NCI-H446 (cell line): Measurements from ENCODE around the gene GRIA3.

ENCODE experiments used
- DNase-seq, 2 experiments: peaks; one replicate each; lab custom pipeline; 2025; lab: John Stamatoyannopoulos, UW

The GRIA3 gene

GRCh38 chrX:123193101-123193500 is 9.0 kb downstream of the GRIA3 start:
- no peak for DNase-seq

DNA sequence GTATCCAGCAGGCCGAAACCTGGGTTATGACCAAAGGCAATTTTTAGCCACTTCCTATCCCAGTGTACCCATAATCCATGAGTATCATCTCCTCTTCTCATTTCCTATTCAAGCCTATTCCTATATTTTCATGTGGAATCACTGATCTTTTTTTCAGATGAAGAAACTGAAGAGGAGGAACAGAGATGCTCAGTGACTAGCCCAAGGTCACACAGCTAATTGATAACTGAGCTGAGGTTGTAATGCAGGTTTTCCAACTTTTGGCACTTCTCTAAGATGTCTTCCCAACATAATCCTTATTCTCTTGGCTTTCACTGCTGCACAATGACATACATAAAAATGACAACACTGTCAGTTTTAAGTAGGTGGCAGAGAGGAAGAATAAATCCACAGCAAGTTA is 15.3 kb downstream of the GRIA3 start:
- DNase-seq = no peak

DNA sequence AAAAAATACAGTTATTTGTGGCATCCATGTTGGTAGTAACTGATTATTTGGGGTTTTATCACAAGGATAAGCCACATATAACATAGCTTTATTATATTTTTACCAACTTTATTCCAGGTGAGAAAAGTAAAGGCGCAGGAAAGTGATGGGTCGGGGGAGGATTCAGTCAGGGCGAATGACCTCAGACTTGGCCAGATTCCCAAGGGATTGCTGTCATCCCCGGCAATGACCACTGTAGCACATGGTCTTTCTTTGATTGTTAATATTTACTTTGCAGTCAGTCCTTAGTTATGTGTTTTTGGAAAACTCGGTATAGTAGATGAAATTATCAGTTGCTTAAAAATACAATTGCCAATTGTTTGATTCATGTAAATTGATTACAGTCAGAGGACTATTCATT is 17.6 kb downstream of the GRIA3 start:
- DNase-seq = no peak

DNA sequence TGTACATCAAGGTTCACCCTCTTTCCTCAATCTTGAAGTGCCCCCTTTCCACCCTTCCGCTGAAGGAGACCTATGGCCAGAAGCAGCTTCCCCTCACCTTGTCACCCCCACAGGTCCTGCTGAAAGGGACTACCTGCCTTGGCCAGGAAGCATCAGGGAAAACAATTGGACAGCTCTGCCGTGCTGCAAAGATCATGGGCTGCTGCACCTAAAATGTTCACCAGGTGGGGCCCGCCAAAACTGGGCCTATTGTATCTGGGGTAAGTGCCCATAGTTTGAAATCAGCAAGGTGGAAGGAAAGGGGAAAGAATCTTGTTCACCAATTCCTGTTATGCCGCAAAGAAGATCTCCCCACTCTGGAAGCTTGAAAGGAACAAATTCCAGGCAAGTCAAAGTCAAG is 18.4 kb downstream of the GRIA3 start:
- no peak for DNase-seq

DNA sequence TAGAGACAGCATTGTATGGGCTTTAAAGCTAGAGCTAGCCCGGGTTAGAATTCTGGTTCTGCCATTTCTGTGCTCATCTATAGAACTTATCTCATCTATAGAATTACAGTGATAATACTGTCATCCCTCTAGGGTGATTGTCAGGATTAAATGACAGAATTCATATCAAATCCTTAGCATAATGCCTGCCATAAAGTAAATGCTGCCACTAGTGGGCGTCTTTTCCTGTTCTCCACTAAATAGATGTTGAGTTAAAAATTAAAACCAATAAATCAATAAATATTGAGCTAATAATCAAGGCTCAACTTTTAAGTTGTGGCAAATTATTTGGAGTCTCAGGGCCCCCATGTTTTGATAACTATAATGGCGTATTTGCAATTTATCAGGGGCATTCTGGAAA is 19.7 kb downstream of the GRIA3 start:
- no peak for DNase-seq

DNA sequence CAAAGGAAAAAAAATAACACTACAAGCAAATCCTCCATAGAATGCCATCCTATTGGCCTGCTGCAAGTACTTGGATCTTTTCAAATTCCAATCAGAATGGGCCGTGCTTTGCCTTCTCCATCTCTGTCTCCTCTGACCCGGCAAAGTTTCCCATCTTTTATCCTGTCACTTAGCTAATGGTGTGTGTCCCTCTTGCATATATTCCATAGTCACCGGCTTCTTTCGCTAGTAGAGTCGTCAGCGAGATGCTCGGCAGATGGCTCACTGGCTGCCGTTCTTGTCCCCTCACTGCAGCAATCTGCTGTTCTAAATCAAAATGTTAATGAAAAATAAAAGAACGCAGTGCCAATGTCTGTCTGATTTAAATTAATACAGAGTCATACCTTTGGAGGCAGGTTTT is 22.1 kb downstream of the GRIA3 start:
- DNase-seq = no peak

DNA sequence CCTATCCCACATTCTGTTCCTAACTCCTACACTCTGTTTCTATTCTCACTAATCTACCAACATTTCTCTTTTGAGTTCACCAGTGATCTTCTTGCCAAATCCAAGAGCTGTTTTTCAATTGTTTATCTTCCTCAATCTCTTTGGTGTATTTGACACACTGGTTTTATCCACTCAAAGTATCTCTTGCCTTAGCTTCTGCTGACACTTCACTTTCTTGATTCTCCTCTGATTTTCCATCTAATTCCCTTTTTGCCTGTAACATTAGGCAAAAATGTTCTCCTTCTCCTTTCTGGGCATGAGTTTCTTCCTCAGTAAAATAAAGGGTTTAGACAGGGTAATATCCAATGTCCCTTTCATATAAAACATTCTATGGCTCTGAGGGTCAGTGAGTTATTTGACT is 26.2 kb downstream of the GRIA3 start:
- no peak for DNase-seq

DNA sequence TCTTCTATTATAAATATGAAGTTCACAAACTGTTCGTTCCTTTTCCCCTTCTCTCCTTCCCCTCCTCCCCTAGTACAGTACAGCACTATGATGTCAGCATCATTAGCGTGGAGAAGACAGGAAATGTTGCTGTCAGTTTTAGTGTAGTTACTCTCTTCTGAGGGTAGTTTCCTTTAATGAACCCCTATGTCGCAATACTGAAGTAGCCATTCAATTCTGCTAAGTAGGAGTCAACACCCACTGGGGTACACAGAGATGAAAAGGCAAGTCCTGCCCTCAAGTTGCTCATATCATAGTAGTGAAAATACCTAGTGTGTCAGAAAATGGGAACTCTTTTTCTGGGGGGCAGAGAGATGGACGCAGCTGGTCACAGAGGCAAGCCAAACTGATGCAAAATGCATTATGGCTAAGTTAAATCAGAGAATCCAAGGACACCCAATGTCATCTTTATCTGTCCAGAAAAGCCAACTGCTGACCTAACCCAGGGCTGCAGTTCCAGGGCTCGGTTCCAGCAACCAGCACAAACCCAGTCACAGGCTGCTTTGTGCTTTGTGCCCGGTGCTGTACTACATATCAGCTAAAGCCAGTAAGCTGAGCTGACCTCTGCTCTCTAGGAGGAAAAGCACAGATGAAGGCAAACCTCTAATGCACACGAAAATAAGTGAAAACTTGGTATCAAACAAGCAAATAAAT is 31.5 kb downstream of the GRIA3 start:
- no peak for DNase-seq

GRCh38 chrX:123217077-123217476 is 33.0 kb downstream of the GRIA3 start:
- no peak for DNase-seq

DNA sequence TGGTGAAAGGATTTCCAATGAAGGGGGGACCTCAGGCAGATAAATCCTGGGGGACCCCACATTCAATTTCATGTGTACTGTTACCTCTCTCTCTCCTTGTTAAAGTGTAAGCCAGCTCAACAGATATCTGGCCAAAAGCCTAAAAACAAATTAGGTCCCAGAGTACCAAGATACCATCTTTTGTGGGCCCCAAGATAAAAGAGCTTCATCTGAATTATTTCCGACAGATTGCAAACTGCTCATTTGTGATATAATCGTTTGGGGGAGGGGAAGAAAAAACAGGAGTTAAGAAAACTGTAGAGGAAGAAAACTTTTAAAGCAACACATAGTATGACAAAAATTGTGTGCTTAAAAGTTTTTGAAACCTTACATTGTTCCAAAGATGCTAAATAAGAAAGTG is 33.6 kb downstream of the GRIA3 start:
- DNase-seq = no peak

DNA sequence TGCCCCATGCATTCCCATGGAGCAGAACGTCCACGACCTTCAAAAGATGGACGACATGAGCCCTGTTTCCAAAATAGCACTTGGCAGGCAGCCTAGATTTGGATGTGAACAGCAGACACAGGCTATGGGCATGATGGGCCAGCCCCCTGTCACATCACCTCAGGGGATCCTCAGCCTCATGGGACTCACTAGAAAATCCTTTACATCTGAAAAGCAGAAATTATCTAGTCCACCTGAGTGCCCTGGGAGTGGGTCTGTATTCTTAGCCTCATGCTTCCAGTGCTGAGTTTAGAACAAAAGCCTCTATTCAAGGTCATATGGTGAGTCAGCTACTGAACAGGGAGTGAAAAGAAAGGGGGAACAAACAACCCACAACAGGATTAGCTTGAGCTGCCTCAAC is 35.8 kb downstream of the GRIA3 start:
- DNase-seq = no peak

- DNase-seq = no peak
These were observed 38.8 kb downstream of the GRIA3 start for GRCh38 chrX:123222920-123223319.

DNA sequence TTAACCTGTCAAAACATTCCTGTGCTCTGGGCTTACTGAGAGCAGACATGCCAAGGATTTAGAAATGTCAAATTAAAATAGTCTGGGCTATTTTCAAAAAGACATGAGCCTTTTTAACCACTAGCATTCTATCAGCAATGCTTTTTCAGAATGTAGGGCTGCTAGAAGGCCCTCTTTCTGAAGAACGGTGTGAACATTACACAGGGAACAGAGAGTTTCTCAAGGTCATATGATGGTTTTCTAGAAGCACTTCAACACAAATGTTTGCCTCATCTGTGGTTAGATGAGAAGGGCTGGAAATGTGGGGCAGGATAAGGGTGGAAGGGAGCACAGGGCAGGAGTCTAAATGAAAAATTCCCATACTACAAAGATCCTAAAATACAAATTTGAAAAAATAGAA is 39.3 kb downstream of the GRIA3 start:
- DNase-seq = no peak

DNA sequence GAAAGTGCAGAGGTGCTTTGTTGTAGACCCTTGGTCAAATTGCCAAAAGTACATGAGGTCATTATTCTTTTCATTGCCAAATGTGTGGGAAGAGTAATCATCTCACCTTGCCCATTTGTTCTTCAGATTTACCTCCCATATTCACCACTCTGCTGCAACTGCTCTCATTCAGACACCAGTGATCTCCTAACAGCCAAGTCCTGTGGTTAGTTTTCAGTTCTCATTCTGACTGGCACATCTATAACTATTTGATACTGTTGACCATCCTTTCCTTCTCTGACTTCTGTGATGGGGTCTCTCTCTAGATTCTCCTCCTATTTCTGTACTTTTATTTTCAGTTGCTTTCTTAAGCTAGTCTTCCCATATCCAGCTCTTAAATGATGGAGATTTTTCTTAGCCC is 39.8 kb downstream of the GRIA3 start:
- DNase-seq = no peak

GRCh38 chrX:123230798-123231197 is 46.7 kb downstream of the GRIA3 start:
- DNase-seq = no peak

- DNase-seq = no peak
These were observed 52.8 kb downstream of the GRIA3 start for GRCh38 chrX:123236859-123237258.

- no peak for DNase-seq
These were observed 53.2 kb downstream of the GRIA3 start for GRCh38 chrX:123237271-123237670.

GRCh38 chrX:123254457-123254856 is 70.4 kb downstream of the GRIA3 start:
- no peak for DNase-seq

- DNase-seq = no peak
These were observed 72.3 kb downstream of the GRIA3 start for GRCh38 chrX:123256378-123256777.

DNA sequence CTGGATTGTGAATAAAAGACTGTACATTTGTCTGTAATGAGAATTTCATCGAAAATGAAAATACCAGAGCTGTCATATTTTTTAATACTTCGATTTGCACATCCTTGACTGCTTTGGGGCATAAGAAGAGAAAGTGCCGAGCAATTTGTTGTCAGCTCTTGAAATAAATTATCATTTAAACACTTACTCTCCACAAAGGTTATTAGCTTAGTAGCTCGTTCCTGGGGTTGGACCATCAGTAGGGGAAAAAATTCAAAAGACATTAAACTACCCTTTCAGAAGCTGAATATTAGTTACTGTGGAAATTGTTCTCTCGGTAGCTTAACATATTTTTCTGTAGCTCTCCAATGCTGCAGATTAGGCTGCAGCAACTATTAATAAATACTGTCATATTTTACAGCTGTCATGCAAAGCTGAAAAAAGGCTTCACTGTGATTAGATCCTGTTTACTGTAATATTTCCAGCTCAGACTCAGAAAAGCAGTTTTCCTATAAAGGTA is 76.9 kb downstream of the GRIA3 start:
- no peak for DNase-seq

DNA sequence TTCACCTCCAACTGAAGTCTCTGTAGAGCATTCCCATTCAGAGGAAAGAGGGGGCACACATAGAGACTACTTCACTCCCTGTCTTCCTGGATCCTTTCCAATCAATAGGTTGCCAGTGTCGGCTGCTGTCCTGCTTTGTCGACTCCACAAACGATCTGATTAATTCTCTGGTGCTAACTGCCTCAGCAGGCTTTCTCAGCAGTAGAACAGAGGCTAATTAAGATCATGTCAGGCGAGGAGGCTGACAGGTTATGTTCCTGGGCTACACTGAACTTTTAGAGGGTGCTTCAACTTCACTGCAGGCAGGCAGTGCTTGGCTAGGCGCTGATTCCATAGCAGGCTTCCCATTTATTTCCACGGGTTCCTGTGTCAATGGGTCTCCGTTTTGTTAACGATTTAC is 79.2 kb downstream of the GRIA3 start:
- no peak for DNase-seq

DNA sequence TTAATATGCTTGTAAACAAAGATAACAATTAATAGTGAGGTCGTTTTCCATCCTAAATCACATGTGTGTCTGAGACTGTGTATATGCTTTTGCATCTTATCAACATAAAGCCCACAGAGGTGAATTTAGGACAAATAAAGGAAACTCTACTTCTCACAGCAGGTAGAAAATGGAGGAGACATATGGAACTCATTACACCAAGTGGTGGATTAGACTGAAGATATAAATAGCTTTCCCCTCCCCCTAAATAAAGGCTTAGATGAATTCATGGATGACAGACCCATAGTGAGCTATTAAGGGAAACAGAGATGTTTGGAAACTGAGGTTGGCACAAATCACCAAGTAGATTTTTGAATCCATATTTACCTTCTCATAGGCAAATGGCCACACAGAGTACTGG is 79.7 kb downstream of the GRIA3 start:
- DNase-seq = no peak

- no peak for DNase-seq
These were observed 83.1 kb downstream of the GRIA3 start for GRCh38 chrX:123267220-123267619.

DNA sequence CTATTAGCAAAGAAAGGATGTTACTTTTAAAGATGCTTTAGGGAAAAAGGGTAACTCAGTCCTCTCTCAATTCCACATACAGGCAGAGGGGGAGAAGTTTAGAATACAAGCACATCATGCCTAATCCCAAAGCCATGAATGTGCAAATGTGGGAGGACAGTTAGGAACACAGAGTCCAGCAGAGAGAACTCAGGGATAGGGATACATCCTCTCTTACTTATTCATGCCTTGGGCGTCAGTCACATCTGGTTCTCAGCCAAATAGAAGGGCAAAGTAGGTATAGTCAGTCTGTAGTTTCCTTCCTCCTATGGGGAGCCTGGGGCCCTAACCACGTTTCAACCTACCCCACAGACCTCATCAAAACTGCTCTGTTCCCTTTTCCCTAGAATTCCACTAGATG is 87.8 kb downstream of the GRIA3 start:
- DNase-seq = no peak
